SHP77 (cell line): Measurements from ENCODE around the gene STK11IP.
"Not testable (repeated sequence)": the region's sequence is repeated elsewhere in the genome, so short reads cannot be mapped to it uniquely, and the experiment has no call there.

Experiments
- DNase-seq, 2 experiments: peaks; one replicate each; lab custom pipeline; 2025; lab: John Stamatoyannopoulos, UW

STK11IP gene

GRCh38 chr2:219650426-219651248 lies 53.0 kb downstream of the STK11IP start:
- no peak for DNase-seq

- not testable (repeated sequence) for DNase-seq
Observed at GRCh38 chr2:219651656-219652055, 54.0 kb downstream of the STK11IP start.

- DNase-seq: no peak
Observed at GRCh38 chr2:219656526-219656925, 58.9 kb downstream of the STK11IP start.

GRCh38 chr2:219658196-219658846 lies 60.7 kb downstream of the STK11IP start:
- no peak for DNase-seq

GRCh38 chr2:219658874-219659273 lies 61.2 kb downstream of the STK11IP start:
- DNase-seq: no peak

GRCh38 chr2:219661197-219661954 lies 63.7 kb downstream of the STK11IP start:
- no peak for DNase-seq

- DNase-seq: no peak
Observed at GRCh38 chr2:219661955-219662395, 64.3 kb downstream of the STK11IP start.

- DNase-seq: no peak
Observed at GRCh38 chr2:219662566-219662965, 64.9 kb downstream of the STK11IP start.

- no peak for DNase-seq
Observed at GRCh38 chr2:219663116-219663762, 65.6 kb downstream of the STK11IP start.

- DNase-seq: no peak
Observed at GRCh38 chr2:219664041-219664440, 66.4 kb downstream of the STK11IP start.

GRCh38 chr2:219664944-219665343 lies 67.3 kb downstream of the STK11IP start:
- DNase-seq: no peak

GRCh38 chr2:219665926-219666325 lies 68.3 kb downstream of the STK11IP start:
- DNase-seq: no peak
